Endothelial cell (in vitro differentiated cells): ENCODE data around the gene PLA2R1. TPM values are rescaled to one million over a fixed set of nuclear protein-coding genes. Genes with fewer than 3 reads are reported as not detected.

Experiments
- DNase-seq: peaks from one replicate; pipeline ENCODE4 v3.0.0; 2021; ENCODE audit warnings: low spot score
- H3K27ac Mint-ChIP-seq: one replicate; pipeline ENCODE4 v1.8.0; 2021; ENCODE audit warnings: mixed read lengths, inconsistent platforms; ENCODE audit not compliant: unreplicated experiment
- H3K27me3 Mint-ChIP-seq: one replicate; pipeline ENCODE4 v1.8.0; 2021; ENCODE audit warnings: mild to moderate bottlenecking, moderate library complexity, mixed read lengths, inconsistent platforms; ENCODE audit not compliant: unreplicated experiment
- H3K36me3 Mint-ChIP-seq: one replicate; pipeline ENCODE4 v1.8.0; 2021; ENCODE audit warnings: mild to moderate bottlenecking, low read depth, mixed read lengths, inconsistent platforms; ENCODE audit not compliant: unreplicated experiment
- H3K4me1 Mint-ChIP-seq: one replicate; pipeline ENCODE4 v1.8.0; 2021; ENCODE audit warnings: mild to moderate bottlenecking, mixed read lengths, inconsistent platforms; ENCODE audit not compliant: unreplicated experiment
- H3K4me3 Mint-ChIP-seq: one replicate; pipeline ENCODE4 v1.8.0; 2021; ENCODE audit warnings: mild to moderate bottlenecking, mixed read lengths, inconsistent platforms; ENCODE audit not compliant: unreplicated experiment
- H3K9me3 Mint-ChIP-seq: one replicate; pipeline ENCODE4 v1.8.0; 2021; ENCODE audit warnings: mixed read lengths, inconsistent platforms; ENCODE audit not compliant: unreplicated experiment
- CTCF ChIP-seq: fragments of 200-600 bp; sonication (generic); IDR thresholded peaks from one replicate; pipeline ENCODE4 v1.5.0; 2021; ENCODE audit warnings: antibody characterized with exemption; ENCODE audit not compliant: unreplicated experiment
- total RNA-seq: library from RNA; stranded (reverse); fragmentation: NEBNext Ultra II Directional; extraction: Animal tissue kit (Norgen Biotek cat#: 25700); gene quantifications from one replicate; pipeline ENCODE4 v1.2.1, GENCODE V29; 2021; ENCODE audit not compliant: unreplicated experiment

The PLA2R1 gene
- total RNA-seq, 1 donor from 2014 or later: 1.1 TPM

GRCh38 chr2:159898441-159898840 is 164.0 kb downstream of the PLA2R1 start:
- Mint-ChIP-seq H3K27ac (no peak overlapping the region), H3K9me3 (no peaks in the 10 kb centered on the region), H3K4me1 (peaks cover 6% of the 10 kb centered on the region), H3K27me3 (peaks cover 3% of the 10 kb centered on the region), H3K4me3 (no peak overlapping the region), H3K36me3 (no peaks in the 10 kb centered on the region)
- no peak for TF ChIP-seq CTCF
- DNase-seq: no peak

DNA sequence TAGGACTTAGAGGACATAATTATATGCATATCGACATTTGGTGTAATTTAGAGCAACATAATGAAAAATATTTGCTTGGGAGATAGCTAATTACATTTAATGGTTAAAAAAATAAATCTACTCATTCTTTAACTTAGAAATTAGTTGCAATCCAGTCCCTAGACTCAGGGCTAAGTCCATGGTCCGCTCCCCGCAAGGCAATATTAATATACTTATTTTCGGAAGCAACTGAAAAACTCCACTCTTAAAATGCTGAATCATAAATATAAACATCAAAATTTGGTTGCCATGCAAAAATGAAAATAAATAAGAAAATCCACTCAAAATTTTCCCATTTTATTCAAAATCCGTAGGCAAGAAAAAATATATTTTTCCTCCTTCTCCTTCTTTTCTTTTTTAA is 164.7 kb downstream of the PLA2R1 start:
- no peak overlapping the region for H3K4me3 Mint-ChIP-seq
- no peaks in the 10 kb centered on the region for H3K36me3 Mint-ChIP-seq
- DNase-seq: no peak
- no peaks in the 10 kb centered on the region for H3K9me3 Mint-ChIP-seq
- no peak for TF ChIP-seq CTCF
- no peak overlapping the region for H3K27ac Mint-ChIP-seq
- H3K4me1 Mint-ChIP-seq: peaks cover 5% of the 10 kb centered on the region
- no peaks in the 10 kb centered on the region for H3K27me3 Mint-ChIP-seq

DNA sequence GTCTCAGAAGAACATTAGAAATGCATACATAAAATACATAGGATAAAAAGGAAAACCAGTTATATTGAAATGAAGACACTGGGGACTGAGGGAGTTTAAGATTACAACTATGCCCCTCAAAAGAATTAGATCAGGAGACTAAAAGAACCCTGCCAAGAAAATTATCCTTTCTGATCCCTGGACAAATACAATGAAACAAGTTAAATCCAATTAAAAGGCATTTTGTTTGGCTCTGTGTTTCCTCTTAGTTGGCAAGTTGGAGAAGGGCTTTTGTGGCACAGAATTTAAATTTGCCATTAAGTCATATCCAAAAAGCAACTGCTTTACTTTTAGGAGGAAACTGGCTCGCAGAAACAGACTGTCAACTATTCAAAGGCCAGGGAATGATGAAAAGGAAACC is 165.3 kb downstream of the PLA2R1 start:
- Mint-ChIP-seq H3K4me1 (peaks cover 5% of the 10 kb centered on the region), H3K9me3 (no peaks in the 10 kb centered on the region), H3K27ac (no peak overlapping the region), H3K27me3 (no peaks in the 10 kb centered on the region), H3K4me3 (no peak overlapping the region), H3K36me3 (no peaks in the 10 kb centered on the region)
- no peak for TF ChIP-seq CTCF
- no peak for DNase-seq

DNA sequence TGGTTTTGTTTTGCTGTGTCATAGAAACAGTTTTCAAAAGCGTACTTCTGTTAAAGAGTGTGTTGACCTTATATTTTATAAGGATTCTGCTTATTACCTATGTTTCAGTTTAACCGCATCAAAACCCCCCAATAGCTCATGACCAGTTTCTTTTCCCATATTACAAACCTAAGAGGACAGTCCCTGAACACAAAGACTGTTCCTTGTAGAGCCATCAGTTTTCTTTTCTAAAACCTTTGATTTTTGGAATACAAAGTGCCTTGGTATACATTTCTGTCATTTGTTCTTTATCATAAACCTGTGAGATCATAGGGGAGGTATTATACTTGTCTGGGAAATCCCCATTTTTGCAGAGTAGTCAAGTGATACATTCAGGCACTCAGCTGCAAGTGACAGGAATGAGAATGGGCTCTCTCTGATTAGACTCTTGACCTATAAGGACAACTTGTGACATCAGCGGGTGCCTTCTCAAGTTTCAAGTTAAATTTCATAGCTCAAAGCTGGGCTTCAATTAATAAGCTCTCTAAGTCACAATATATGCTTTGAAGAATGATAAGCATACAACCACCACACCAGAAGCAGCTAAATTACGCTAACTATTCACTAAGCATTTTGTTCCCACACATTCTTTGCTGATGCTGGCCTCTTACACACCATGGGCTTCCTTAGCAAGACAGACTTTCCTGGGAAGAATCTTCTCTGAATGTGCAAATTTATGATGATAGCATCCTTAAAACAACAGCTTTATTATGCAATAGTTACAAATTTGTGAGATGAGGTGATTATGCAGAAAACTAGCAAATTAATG is 167.0 kb downstream of the PLA2R1 start:
- peaks cover 5% of the 10 kb centered on the region for H3K4me1 Mint-ChIP-seq
- no peak overlapping the region for H3K27ac Mint-ChIP-seq
- H3K36me3 Mint-ChIP-seq: no peaks in the 10 kb centered on the region
- TF ChIP-seq CTCF: no peak
- no peak overlapping the region for H3K4me3 Mint-ChIP-seq
- no peaks in the 10 kb centered on the region for H3K27me3 Mint-ChIP-seq
- DNase-seq: no peak
- H3K9me3 Mint-ChIP-seq: no peaks in the 10 kb centered on the region

GRCh38 chr2:159894145-159894838 is 168.1 kb downstream of the PLA2R1 start:
- no peaks in the 10 kb centered on the region for H3K9me3 Mint-ChIP-seq
- H3K27me3 Mint-ChIP-seq: no peaks in the 10 kb centered on the region
- no peak overlapping the region for H3K27ac Mint-ChIP-seq
- peaks cover 5% of the 10 kb centered on the region for H3K4me1 Mint-ChIP-seq
- no peak for TF ChIP-seq CTCF
- no peak for DNase-seq
- no peaks in the 10 kb centered on the region for H3K36me3 Mint-ChIP-seq
- no peak overlapping the region for H3K4me3 Mint-ChIP-seq
